H9 (cell line): ENCODE results near the gene SEMA4A. TPM values are rescaled to one million over a fixed set of nuclear protein-coding genes. Genes with fewer than 3 reads are reported as not detected.
A peak's percentile ranks its signal among the peaks of the same experiment; 100 is the strongest.

Source experiments
- DNase-seq: peaks from one replicate; pipeline ENCODE4 v3.0.0-alpha.2; 2017
- H2AFZ ChIP-seq: one replicate; pipeline ENCODE4 v1.6.1; 2013; ENCODE audit warnings: mild to moderate bottlenecking, low read length, control low read depth, moderate library complexity
- H2AK5ac ChIP-seq: 2 replicates; pipeline ENCODE4 v1.6.1; 2013; ENCODE audit warnings: low read length, control low read depth, mixed read lengths; ENCODE audit not compliant: insufficient read length
- H2BK120ac ChIP-seq: one replicate; pipeline ENCODE4 v1.6.1; 2013; ENCODE audit warnings: low read depth, mild to moderate bottlenecking, low read length, control low read depth, inconsistent platforms; ENCODE audit not compliant: poor library complexity, severe bottlenecking
- H2BK12ac ChIP-seq: 2 replicates; pipeline ENCODE4 v1.6.1; 2013; ENCODE audit warnings: low read length, control low read depth, mixed read lengths, low read depth; ENCODE audit not compliant: insufficient read length
- H2BK15ac ChIP-seq: 2 replicates; pipeline ENCODE4 v1.6.1; 2013; ENCODE audit warnings: low read depth, low read length, control low read depth
- H2BK20ac ChIP-seq: one replicate; pipeline ENCODE4 v1.6.1; 2013; ENCODE audit warnings: low read depth, mild to moderate bottlenecking, low read length, control low read depth, inconsistent platforms; ENCODE audit not compliant: poor library complexity, severe bottlenecking
- H2BK5ac ChIP-seq: 2 replicates; pipeline ENCODE4 v1.6.1; 2013; ENCODE audit warnings: low read length, control low read depth, mixed read lengths; ENCODE audit not compliant: insufficient read length
- H3K14ac ChIP-seq: 2 replicates; pipeline ENCODE4 v1.6.1; 2013; ENCODE audit warnings: low read length, control low read depth; ENCODE audit not compliant: insufficient read depth
- H3K18ac ChIP-seq: 2 replicates; pipeline ENCODE4 v1.6.1; 2013; ENCODE audit warnings: low read depth, mild to moderate bottlenecking, mixed read lengths, low read length, control low read depth; ENCODE audit not compliant: insufficient read length
- H3K23ac ChIP-seq: 2 replicates; pipeline ENCODE4 v1.6.1; 2013; ENCODE audit warnings: low read length, control low read depth, mixed read lengths, low read depth; ENCODE audit not compliant: insufficient read length
- H3K23me2 ChIP-seq: 2 replicates; pipeline ENCODE4 v1.6.1; 2013; ENCODE audit warnings: low read depth, mild to moderate bottlenecking, mixed read lengths, low read length, control low read depth; ENCODE audit not compliant: insufficient read length, poor library complexity, severe bottlenecking
- H3K27ac ChIP-seq: 2 replicates; pipeline ENCODE4 v1.5.1; 2013; ENCODE audit warnings: low read length, control low read depth, mixed read lengths, low read depth; ENCODE audit not compliant: insufficient read length
- H3K27me3 ChIP-seq: 2 replicates; pipeline ENCODE4 v1.6.1; 2013; ENCODE audit warnings: low read length, control low read depth, inconsistent platforms; ENCODE audit not compliant: insufficient read depth
- H3K4ac ChIP-seq: 2 replicates; pipeline ENCODE4 v1.6.1; 2013; ENCODE audit warnings: low read depth, mild to moderate bottlenecking, control low read depth, inconsistent platforms, low read length, moderate library complexity
- H3K4me1 ChIP-seq: 2 replicates; pipeline ENCODE4 v1.6.1; 2013; ENCODE audit warnings: low read length, control low read depth, inconsistent platforms; ENCODE audit not compliant: insufficient read depth
- H3K4me2 ChIP-seq: 2 replicates; pipeline ENCODE4 v1.6.1; 2013; ENCODE audit warnings: low read length, control low read depth, mixed read lengths; ENCODE audit not compliant: insufficient read length, insufficient read depth
- H3K56ac ChIP-seq: 2 replicates; pipeline ENCODE4 v1.6.1; 2013; ENCODE audit warnings: low read depth, mild to moderate bottlenecking, mixed read lengths, low read length, control low read depth; ENCODE audit not compliant: insufficient read length
- H3K79me1 ChIP-seq: 2 replicates; pipeline ENCODE4 v1.6.1; 2013; ENCODE audit warnings: low read depth, mild to moderate bottlenecking, moderate library complexity, low read length, control low read depth, inconsistent platforms; ENCODE audit not compliant: insufficient read depth, poor library complexity, severe bottlenecking
- H3K79me2 ChIP-seq: 2 replicates; pipeline ENCODE4 v1.6.1; 2013; ENCODE audit warnings: low read length, control low read depth, inconsistent platforms; ENCODE audit not compliant: insufficient read depth
- H3K9ac ChIP-seq: 2 replicates; pipeline ENCODE4 v1.6.1; 2013; ENCODE audit warnings: low read length, control low read depth, mixed read lengths; ENCODE audit not compliant: insufficient read length; ENCODE audit errors: extremely low read depth
- H3K9me3 ChIP-seq: one replicate; pipeline ENCODE4 v1.6.1; 2013; ENCODE audit warnings: low read depth, low read length, inconsistent platforms; ENCODE audit not compliant: control insufficient read depth
- H3T11ph ChIP-seq: one replicate; pipeline ENCODE4 v1.6.1; 2013; ENCODE audit warnings: mild to moderate bottlenecking, low read length, control low read depth, inconsistent platforms
- H4K20me1 ChIP-seq: one replicate; pipeline ENCODE4 v1.6.1; 2013; ENCODE audit not compliant: control insufficient read depth, insufficient read length, insufficient read depth
- H4K5ac ChIP-seq: 2 replicates; pipeline ENCODE4 v1.6.1; 2013; ENCODE audit warnings: low read depth, mild to moderate bottlenecking, mixed read lengths, low read length, control low read depth; ENCODE audit not compliant: insufficient read length
- H4K8ac ChIP-seq: replicated peaks from 2 replicates; pipeline ENCODE4 v1.6.1; 2013; ENCODE audit warnings: low read length, control low read depth, mixed read lengths, low read depth; ENCODE audit not compliant: insufficient read length
- H4K91ac ChIP-seq: 2 replicates; pipeline ENCODE4 v1.6.1; 2013; ENCODE audit warnings: low read depth, mild to moderate bottlenecking, moderate library complexity, mixed read lengths, low read length, control low read depth; ENCODE audit not compliant: insufficient read length
- H3K27ac Mint-ChIP-seq, 3 experiments: 2 replicates in 2 of 3; 3 replicates in 1 of 3; pipeline ENCODE4 v1.8.0; 2020 to 2021; ENCODE audit warnings: mixed read lengths in 3 of 3, mild to moderate bottlenecking in 1 of 3, moderate library complexity in 1 of 3
- H3K27me3 Mint-ChIP-seq: 2 replicates; pipeline ENCODE4 v1.8.0; 2021; ENCODE audit warnings: low read depth, mild to moderate bottlenecking, moderate library complexity, mixed read lengths
- H3K36me3 Mint-ChIP-seq, 3 experiments: 2 replicates in 2 of 3; 3 replicates in 1 of 3; pipeline ENCODE4 v1.8.0; 2020 to 2021; ENCODE audit warnings: low read depth in 3 of 3, mixed read lengths in 3 of 3; ENCODE audit not compliant: insufficient read depth in 1 of 3
- H3K4me1 Mint-ChIP-seq, 2 experiments: 2 replicates each; pipeline ENCODE4 v1.8.0; 2020; ENCODE audit warnings: mixed read lengths in 2 of 2
- H3K4me3 Mint-ChIP-seq, 2 experiments: 2 replicates in 1 of 2; 3 replicates in 1 of 2; pipeline ENCODE4 v1.8.0; 2020 to 2021; ENCODE audit warnings: mild to moderate bottlenecking in 2 of 2, mixed read lengths in 2 of 2, moderate library complexity in 1 of 2
- H3K9me3 Mint-ChIP-seq, 2 experiments: 2 replicates in 1 of 2; 3 replicates in 1 of 2; pipeline ENCODE4 v1.8.0; 2020; ENCODE audit warnings: mild to moderate bottlenecking in 2 of 2, mixed read lengths in 2 of 2, moderate library complexity in 1 of 2
- CTCF ChIP-seq: fragments of 200-600 bp; sonication (generic); conservative IDR thresholded peaks from 3 replicates; pipeline ENCODE4 v1.8.0; 2021; ENCODE audit warnings: antibody characterized with exemption, mild to moderate bottlenecking
- WGBS: extraction: QIAGEN DNeasy Blood & Tissue Kit; methylation state at CpG from one replicate; pipeline ENCODE4 v1.1.7; 2013; ENCODE audit warnings: missing lambda C conversion rate, low lambda C conversion rate, mixed read lengths; ENCODE audit not compliant: insufficient read length; ENCODE audit errors: extremely low coverage; 5-methylcytosine and 5-hydroxymethylcytosine counted together
- total RNA-seq: library from RNA; stranded (reverse); gene quantifications from 2 replicates; pipeline ENCODE4 v1.2.1, GENCODE V29; 2021

Gene SEMA4A
- total RNA-seq, 1 experiment from 2014 or later = 11.1 TPM

GRCh38 chr1:156160743-156161171, 7.4 kb downstream of the SEMA4A start:
- Histone ChIP-seq H4K20me1 (no peaks in the 10 kb centered on the region), H2BK15ac (no peak overlapping the region), H3K27me3 (no peaks in the 10 kb centered on the region), H2BK12ac (no peak overlapping the region), H3K79me1 (no peaks in the 10 kb centered on the region), H3K27ac (no peak overlapping the region), H2BK120ac (no peak overlapping the region), H3K18ac (no peak overlapping the region), H2AFZ (no peak overlapping the region), H3K23ac (no peak overlapping the region), H4K91ac (no peak overlapping the region), H3K4me1 (no peaks in the 10 kb centered on the region; the same call in 1 of the 2 replicates), H4K8ac (no peak overlapping the region), H3K23me2 (peaks cover 5% of the 10 kb centered on the region), H3K4ac (no peak overlapping the region), H3T11ph (no peak overlapping the region), H3K9me3 (no peaks in the 10 kb centered on the region), H3K9ac (no peak overlapping the region), H3K56ac (no peak overlapping the region), H2AK5ac (no peak overlapping the region), H2BK5ac (no peak overlapping the region), H3K14ac (no peak overlapping the region), H2BK20ac (no peak overlapping the region), H4K5ac (no peak overlapping the region), H3K79me2 (no peaks in the 10 kb centered on the region), H3K4me2 (peak overlapping the region; percentile 58)
- no peak for TF ChIP-seq CTCF
- peak; percentile 89 for DNase-seq
- Mint-ChIP-seq H3K4me3 (peak overlapping the region; percentile 54 to 72), H3K36me3 (peaks cover 0 to 28% (median 12%) of the 10 kb centered on the region in 3 experiments; a peak in 6 of 7 replicates), H3K27me3 (no peaks in the 10 kb centered on the region), H3K9me3 (no peaks in the 10 kb centered on the region), H3K4me1 (peaks cover 26% of the 10 kb centered on the region in 2 experiments), H3K27ac (peak overlapping the region in 2 of 3 experiments; percentile 14 to 73; a peak in 2 of 7 replicates)
- no CpG with 5 or more reads among the region's 22 CpGs for WGBS
